Measurements from ENCODE around the gene LTA4H. TPM values are rescaled to one million over a fixed set of nuclear protein-coding genes. Genes with fewer than 3 reads are reported as not detected.

LTA4H gene
- total and polyA plus RNA-seq, 10 of the 15 experiments (the other 5 are each of a cell fraction or from before 2014, with no cell fraction given), result 43.9 to 106 (median 47.3) TPM

DNA sequence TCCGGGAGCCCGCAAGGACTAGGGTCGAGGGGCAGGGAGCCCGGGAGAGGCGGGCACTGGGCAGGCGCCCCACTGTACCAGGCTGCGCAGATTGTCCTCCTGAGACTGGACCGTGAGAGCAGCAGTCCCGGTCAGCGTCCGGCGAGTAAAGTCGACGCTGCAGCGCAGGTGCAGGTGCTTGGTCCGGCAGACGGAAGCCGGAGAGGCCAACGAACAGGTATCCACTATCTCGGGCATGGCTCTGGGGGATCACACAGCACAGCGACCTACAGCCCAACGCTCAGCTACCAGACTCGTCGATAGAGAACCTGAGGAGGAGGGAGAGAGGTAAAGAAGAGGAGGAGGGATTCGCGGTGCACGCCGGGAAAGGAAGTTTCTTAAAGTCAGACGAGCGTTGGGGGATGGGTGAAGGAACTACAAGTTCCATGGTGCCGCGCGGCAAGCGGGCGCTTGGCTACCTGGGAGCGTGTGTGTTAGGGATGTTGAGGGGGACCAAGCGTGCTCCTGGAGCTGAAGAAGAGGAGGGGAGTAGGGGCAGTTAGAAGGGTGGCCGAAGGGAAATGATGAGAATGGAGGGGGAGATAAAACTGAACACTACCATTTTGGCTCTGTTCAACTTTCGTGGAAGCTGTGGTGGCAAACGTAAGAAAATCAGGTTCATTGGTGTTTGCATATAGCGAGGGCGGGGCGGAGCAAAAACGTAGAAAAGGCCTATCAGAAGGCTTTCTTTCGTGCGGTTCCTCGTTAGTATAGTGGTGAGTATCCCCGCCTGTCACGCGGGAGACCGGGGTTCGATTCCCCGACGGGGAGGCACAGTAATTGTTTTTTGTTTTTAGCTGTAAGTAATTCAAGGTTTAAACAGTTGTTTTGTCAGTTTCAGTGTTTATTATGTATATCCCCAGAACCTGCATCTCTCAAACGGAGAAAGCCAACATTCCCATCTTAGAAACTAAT is at the start of gene LTA4H (continued):
- TF ChIP-seq, protein P1, sequence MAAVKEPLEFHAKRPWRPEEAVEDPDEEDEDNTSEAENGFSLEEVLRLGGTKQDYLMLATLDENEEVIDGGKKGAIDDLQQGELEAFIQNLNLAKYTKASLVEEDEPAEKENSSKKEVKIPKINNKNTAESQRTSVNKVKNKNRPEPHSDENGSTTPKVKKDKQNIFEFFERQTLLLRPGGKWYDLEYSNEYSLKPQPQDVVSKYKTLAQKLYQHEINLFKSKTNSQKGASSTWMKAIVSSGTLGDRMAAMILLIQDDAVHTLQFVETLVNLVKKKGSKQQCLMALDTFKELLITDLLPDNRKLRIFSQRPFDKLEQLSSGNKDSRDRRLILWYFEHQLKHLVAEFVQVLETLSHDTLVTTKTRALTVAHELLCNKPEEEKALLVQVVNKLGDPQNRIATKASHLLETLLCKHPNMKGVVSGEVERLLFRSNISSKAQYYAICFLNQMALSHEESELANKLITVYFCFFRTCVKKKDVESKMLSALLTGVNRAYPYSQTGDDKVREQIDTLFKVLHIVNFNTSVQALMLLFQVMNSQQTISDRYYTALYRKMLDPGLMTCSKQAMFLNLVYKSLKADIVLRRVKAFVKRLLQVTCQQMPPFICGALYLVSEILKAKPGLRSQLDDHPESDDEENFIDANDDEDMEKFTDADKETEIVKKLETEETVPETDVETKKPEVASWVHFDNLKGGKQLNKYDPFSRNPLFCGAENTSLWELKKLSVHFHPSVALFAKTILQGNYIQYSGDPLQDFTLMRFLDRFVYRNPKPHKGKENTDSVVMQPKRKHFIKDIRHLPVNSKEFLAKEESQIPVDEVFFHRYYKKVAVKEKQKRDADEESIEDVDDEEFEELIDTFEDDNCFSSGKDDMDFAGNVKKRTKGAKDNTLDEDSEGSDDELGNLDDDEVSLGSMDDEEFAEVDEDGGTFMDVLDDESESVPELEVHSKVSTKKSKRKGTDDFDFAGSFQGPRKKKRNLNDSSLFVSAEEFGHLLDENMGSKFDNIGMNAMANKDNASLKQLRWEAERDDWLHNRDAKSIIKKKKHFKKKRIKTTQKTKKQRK (IDR thresholded peaks at IDR 0.05; ENCODE audit: low read depth, low read length), result no peak
- TF ChIP-seq NR2C1 (IDR thresholded peaks at IDR 0.05) (peak; percentile 7; the same call in 1 of the 2 replicates), PML (IDR thresholded peaks at IDR 0.05; ENCODE audit: low read length) (peak; percentile 47; the same call in 1 of the 2 replicates), NFIC (IDR thresholded peaks at IDR 0.05; ENCODE audit: low read depth, low read length) (peak; percentile 47; the same call in 1 of the 2 replicates), HCFC1 (IDR thresholded peaks at IDR 0.05; ENCODE audit: low read length) (peak; percentile 97), RB1 (IDR thresholded peaks at IDR 0.05; ENCODE audit: borderline replicate concordance) (peak; percentile 79; the same call in 1 of the 2 replicates), LARP7 (IDR thresholded peaks at IDR 0.05) (peak; percentile 30), SREBF1 (IDR thresholded peaks at IDR 0.05; ENCODE audit: low read length) (peak; percentile 76), BHLHE40 (IDR thresholded peaks at IDR 0.05; ENCODE audit: borderline replicate concordance in 1 of 2, low read depth in 2 of 2, low read length in 1 of 2) (peak; percentile 14 to 53; a peak in 2 of 4 replicates), TCF12 (IDR thresholded peaks at IDR 0.05; ENCODE audit: low read depth, low read length) (peak; percentile 52; the same call in 1 of the 2 replicates), CBX5 (IDR thresholded peaks at IDR 0.05; ENCODE audit: low read depth) (no peak), CBFB (IDR thresholded peaks at IDR 0.05; ENCODE audit: low read depth) (peak; percentile 47; the same call in 1 of the 2 replicates), ASH2L (IDR thresholded peaks at IDR 0.05; ENCODE audit: borderline replicate concordance, low read depth) (peak; percentile 99), TARDBP (IDR thresholded peaks at IDR 0.05; ENCODE audit: borderline replicate concordance) (peak; percentile 96), BACH1 (IDR thresholded peaks at IDR 0.05; ENCODE audit: borderline replicate concordance) (0 out of 2 replicates have a peak, but pooled peaks have one; percentile 20), SIX5 (IDR thresholded peaks at IDR 0.05; ENCODE audit: low read depth, low read length, severe bottlenecking) (peak; percentile 96)
- TF ChIP-seq, protein P2, sequence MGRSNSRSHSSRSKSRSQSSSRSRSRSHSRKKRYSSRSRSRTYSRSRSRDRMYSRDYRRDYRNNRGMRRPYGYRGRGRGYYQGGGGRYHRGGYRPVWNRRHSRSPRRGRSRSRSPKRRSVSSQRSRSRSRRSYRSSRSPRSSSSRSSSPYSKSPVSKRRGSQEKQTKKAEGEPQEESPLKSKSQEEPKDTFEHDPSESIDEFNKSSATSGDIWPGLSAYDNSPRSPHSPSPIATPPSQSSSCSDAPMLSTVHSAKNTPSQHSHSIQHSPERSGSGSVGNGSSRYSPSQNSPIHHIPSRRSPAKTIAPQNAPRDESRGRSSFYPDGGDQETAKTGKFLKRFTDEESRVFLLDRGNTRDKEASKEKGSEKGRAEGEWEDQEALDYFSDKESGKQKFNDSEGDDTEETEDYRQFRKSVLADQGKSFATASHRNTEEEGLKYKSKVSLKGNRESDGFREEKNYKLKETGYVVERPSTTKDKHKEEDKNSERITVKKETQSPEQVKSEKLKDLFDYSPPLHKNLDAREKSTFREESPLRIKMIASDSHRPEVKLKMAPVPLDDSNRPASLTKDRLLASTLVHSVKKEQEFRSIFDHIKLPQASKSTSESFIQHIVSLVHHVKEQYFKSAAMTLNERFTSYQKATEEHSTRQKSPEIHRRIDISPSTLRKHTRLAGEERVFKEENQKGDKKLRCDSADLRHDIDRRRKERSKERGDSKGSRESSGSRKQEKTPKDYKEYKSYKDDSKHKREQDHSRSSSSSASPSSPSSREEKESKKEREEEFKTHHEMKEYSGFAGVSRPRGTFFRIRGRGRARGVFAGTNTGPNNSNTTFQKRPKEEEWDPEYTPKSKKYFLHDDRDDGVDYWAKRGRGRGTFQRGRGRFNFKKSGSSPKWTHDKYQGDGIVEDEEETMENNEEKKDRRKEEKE (IDR thresholded peaks at IDR 0.05), result no peak
- TF ChIP-seq, protein P3, sequence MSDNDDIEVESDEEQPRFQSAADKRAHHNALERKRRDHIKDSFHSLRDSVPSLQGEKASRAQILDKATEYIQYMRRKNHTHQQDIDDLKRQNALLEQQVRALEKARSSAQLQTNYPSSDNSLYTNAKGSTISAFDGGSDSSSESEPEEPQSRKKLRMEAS (IDR thresholded peaks at IDR 0.05; ENCODE audit: low read depth, low read length), result peak; percentile 19
- TF ChIP-seq, protein P4, sequence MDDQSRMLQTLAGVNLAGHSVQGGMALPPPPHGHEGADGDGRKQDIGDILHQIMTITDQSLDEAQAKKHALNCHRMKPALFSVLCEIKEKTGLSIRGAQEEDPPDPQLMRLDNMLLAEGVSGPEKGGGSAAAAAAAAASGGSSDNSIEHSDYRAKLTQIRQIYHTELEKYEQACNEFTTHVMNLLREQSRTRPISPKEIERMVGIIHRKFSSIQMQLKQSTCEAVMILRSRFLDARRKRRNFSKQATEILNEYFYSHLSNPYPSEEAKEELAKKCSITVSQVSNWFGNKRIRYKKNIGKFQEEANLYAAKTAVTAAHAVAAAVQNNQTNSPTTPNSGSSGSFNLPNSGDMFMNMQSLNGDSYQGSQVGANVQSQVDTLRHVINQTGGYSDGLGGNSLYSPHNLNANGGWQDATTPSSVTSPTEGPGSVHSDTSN (IDR thresholded peaks at IDR 0.05; ENCODE audit: insufficient replicate concordance, low read depth, low read length), result no peak
- TF ChIP-seq, protein P5, sequence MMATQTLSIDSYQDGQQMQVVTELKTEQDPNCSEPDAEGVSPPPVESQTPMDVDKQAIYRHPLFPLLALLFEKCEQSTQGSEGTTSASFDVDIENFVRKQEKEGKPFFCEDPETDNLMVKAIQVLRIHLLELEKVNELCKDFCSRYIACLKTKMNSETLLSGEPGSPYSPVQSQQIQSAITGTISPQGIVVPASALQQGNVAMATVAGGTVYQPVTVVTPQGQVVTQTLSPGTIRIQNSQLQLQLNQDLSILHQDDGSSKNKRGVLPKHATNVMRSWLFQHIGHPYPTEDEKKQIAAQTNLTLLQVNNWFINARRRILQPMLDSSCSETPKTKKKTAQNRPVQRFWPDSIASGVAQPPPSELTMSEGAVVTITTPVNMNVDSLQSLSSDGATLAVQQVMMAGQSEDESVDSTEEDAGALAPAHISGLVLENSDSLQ (IDR thresholded peaks at IDR 0.05), result peak; percentile 73

Measured in GM12878 (cell line).